ENCODE measurements around the gene KCNC1.
A peak's percentile ranks its signal among the peaks of the same experiment; 100 is the strongest.

KCNC1 gene

DNA sequence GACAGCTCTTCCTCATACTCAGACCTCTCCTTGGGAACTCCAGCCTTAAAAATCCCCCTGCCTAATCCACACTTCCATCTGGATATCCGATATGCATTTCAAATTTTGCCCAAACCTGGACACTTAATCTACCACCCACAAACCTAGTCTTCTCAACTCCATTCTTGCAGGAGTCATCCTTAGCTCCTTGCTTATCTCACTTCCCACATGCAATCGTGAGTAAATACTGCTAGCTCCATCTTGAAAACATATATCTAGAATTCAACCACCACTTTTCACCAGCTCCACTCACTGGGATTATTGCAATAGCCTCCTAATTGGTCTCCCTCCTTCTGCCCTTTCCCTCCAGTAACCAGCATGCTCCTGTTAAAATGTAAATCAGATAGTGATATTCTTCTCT is 17.8 kb upstream of the KCNC1 start:
- DNase-seq, result no peak

DNA sequence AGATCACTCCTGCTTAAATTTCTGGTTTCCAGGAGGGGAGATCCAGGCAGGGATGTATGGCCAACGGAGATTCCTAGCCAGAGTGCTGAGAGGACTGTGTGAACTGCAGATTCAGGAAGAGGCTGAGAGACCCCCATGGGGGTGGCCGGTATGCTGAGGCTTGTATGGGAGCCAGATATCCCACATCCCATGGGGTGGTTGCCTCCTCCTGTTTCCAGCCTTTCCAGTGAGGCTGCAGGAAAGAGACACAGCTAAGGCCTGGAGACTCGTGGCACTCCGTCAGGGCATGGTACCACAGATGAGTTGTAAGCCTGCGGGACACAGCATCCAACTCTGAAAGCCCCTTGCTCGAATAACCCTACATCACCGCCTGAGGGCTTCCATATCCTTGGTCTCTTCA is 16.6 kb upstream of the KCNC1 start:
- DNase-seq, result no peak

DNA sequence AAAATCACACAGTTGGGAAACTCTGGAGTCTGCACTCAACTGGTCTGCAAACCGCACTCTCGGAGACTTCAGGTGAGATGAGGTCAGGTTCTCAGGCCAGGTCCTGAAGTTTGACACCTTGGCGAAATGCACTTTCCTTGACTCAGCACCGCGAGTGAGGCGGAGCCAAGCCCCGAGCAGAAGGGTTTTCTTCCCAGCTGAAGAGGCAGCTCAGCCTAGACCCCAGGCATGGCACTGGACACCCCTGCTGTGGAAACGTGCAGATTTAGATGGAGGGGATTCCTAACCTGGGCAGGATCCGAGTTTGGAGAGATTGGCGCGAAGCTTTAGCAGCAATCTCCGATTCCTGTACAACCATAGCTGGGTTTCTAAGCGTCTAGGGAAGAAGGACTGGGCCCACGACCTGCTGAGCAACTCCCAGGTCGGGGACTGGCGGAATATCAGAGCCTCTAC is 16.0 kb upstream of the KCNC1 start:
- no peak for DNase-seq

DNA sequence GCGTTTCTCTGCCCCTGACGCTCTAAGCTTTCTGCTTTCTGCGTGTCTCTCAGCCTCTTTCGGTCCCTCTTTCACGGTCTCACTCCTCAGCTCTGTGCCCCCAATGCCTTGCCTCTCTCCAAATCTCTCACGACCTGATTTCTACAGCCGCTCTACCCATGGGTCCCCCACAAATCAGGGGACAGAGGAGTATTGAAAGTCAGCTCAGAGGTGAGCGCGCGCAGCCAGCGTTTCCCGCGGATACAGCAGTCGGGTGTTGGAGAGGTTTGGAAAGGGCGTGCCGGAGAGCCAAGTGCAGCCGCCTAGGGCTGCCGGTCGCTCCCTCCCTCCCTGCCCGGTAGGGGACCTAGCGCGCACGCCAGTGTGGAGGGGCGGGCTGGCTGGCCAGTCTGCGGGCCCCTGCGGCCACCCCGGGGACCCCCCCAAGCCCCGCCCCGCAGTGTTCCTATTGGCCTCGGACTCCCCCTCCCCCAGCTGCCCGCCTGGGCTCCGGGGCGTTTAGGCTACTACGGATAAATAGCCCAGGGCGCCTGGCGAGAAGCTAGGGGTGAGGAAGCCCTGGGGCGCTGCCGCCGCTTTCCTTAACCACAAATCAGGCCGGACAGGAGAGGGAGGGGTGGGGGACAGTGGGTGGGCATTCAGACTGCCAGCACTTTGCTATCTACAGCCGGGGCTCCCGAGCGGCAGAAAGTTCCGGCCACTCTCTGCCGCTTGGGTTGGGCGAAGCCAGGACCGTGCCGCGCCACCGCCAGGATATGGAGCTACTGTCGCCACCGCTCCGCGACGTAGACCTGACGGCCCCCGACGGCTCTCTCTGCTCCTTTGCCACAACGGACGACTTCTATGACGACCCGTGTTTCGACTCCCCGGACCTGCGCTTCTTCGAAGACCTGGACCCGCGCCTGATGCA is 15.3 kb upstream of the KCNC1 start, which contains the start of gene MYOD1:
Gene MYOD1 (plus strand): TSS at position 544 of the 910 bp plus-strand sequence. CDS start 212 bp downstream, at position 756.
- DNase-seq, result no peak

DNA sequence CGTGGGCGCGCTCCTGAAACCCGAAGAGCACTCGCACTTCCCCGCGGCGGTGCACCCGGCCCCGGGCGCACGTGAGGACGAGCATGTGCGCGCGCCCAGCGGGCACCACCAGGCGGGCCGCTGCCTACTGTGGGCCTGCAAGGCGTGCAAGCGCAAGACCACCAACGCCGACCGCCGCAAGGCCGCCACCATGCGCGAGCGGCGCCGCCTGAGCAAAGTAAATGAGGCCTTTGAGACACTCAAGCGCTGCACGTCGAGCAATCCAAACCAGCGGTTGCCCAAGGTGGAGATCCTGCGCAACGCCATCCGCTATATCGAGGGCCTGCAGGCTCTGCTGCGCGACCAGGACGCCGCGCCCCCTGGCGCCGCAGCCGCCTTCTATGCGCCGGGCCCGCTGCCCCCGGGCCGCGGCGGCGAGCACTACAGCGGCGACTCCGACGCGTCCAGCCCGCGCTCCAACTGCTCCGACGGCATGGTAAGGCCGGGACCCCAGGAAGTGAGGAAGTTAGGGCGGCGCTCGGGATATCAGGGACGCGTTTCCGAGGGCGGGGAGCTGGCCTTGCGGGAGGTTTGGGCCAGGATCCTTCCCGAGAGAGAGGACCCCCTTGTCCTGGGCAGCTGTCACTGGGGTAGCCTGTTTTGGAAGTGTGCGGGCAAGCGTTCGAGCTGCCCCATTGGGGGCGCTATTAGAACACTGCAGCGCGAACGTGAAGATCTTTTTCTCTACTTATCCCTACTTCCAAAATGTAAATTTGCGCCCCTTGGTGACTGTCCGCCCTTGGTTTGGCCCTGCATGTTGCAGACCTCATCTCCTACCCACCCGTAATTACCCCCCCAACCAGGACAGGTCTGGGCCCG is 14.4 kb upstream of the KCNC1 start:
- no peak for DNase-seq

DNA sequence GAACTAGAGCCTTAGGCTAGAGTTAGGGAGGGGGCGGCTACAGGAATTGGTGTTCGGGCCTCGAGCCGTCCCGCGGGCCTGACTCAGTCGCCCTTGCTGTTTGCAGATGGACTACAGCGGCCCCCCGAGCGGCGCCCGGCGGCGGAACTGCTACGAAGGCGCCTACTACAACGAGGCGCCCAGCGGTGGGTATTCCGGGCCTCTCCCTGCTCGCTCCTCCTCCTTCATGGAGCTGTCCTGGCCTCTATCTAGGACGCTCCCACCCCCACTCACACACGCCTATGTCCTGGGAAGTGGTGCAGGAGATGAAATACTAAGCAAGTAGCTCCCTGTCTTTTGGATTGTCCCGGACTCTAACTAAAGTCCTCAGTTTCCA is 13.8 kb upstream of the KCNC1 start:
- no peak for DNase-seq

DNA sequence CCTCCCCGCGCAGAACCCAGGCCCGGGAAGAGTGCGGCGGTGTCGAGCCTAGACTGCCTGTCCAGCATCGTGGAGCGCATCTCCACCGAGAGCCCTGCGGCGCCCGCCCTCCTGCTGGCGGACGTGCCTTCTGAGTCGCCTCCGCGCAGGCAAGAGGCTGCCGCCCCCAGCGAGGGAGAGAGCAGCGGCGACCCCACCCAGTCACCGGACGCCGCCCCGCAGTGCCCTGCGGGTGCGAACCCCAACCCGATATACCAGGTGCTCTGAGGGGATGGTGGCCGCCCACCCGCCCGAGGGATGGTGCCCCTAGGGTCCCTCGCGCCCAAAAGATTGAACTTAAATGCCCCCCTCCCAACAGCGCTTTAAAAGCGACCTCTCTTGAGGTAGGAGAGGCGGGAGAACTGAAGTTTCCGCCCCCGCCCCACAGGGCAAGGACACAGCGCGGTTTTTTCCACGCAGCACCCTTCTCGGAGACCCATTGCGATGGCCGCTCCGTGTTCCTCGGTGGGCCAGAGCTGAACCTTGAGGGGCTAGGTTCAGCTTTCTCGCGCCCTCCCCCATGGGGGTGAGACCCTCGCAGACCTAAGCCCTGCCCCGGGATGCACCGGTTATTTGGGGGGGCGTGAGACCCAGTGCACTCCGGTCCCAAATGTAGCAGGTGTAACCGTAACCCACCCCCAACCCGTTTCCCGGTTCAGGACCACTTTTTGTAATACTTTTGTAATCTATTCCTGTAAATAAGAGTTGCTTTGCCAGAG is 13.2 kb upstream of the KCNC1 start:
- no peak for DNase-seq

DNA sequence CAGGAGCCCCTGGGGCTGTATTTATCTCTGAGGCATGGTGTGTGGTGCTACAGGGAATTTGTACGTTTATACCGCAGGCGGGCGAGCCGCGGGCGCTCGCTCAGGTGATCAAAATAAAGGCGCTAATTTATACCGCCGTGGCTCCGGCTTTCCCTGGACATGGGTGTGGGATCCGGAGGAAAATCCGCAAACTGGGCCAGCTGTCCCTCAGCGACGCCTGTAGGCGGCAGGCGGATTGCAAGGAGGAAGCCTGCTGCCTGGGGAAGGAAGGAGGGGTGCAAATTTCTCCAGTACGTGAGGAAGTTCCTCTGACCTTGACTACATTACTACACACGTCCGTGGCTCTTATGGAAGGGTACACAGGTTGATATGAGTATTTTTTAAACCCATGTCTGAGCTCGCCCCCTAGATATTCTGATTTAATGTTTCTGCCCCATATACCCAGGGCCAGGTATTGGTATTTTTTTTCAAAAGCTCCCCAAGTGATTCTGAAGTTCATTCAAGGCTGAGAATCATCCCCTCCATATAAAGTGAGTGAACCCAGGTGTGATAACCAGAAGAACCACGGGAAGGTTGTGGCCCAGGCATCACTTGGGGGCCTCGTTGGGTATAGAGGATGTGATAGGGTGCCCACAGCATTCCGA is 12.5 kb upstream of the KCNC1 start:
- DNase-seq, result peak; percentile 8

DNA sequence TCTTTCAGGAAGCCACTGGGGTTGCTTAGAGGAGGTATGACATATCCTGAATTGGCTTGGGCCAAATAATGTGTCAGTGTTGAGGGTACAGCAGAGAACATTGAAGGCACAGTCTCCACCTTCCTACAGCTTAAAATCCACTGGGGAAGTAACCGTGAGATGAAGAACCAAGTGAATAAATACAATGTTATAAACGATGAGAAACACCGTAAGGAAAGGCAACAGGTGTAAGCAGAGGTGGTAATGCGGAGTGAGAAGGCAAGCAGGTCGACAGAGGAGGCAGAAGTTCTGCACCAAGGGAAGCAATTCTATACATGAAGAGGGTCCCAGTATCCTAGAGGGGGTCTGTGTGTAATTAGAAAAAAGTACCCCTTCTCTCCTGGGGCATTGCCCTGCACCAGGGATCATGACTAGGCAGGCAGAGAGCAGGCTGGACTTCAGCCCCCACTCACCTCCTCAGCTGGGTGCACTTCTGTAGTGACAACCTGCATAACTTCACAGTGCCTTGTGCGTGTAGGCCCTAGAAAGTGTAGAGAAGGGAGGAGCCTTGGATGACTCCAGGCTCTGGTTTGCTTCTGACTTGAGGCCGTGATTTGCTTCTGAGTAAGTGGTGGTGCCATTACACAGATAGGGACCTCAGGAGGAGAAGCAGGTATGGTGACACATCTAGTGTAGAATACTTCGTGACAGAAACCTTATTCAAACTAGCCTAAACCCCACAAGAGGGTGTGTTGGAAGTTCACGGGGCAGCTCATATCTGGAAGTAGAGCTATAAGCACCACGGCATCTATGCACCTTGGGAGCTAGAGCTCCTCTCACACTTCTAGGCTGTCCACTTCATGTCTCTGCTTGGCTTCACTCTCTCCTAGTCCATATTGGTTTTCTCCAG is 10.3 kb upstream of the KCNC1 start:
- no peak for DNase-seq

DNA sequence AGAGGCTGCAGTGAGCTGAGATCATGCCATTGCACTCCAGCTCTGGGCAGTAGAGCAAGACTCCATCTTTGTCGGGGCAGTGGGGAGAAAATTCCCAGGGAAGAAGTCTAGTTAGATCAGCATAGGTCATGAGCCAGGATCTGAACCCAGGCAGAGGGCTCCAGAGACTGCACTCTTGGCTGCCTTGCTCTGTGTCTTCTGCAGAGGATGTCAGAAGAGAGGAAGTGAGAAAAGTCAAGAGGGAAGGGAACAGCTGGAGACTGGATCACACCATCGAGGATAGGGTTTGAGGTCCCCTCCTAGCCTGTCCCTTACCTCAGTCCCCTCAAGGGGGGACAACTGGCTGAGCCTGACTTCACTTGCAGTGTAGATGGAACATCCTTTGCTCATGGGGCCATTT is 9.4 kb upstream of the KCNC1 start:
- no peak for DNase-seq

DNA sequence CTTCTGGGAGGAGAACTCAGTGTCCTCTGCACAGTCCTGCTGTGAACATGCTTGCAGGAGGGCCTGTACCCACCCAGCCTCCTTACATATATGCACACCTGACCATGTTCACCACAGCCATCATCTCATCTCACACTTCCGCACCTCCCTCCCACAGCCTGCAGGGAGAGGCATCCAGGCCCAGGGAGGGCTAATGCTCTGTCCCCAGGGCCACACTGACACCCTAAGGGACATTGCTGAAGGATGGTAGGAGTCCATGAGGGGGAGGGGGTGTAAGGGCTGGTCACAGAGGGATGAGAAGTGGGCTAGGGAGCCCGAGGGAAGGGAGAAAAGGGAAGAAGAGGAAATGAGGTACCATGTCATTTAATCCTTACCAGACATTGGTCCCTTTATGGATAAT is 4.4 kb upstream of the KCNC1 start:
- no peak for DNase-seq

DNA sequence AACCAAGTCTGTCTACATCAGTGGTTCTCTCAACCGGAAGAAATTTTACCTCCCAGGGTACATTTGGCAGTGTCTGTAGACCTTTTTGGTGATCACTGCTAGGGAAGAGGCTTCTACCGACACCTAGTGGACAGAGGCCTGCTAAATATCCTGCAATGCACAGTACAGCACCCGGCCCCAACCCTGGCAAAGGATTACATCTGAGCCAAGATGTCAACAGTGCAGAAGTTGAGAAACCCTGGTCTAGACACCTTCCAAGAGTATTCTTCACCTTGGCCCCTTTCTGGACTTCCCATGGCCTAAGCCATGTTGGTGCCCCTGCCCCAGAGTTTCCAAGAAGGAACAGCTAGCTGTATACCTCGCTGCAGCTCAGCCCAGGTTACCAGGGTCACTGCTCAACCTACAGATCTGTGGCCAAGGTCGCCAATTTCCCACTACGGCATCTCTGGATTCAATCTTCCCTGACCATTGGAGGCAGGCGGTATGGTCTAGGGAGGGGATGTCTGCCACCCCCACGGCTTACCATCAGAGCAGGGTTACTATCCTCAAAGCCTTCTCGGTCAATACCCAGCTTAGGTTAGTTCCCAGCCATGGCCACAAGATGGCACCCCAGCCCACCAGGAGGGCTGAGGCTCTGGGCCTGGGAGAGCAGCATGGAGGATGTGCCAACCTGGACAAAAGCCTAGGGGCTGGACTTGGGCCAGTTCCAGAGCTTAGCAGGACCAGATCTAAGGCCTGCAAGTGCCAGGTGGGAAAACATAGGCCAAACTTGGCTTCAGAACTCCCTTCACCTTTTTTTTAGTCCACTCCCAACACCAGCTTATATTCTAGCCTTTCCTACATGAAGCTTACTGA is 3.7 kb upstream of the KCNC1 start:
- DNase-seq, result peak; percentile 90

DNA sequence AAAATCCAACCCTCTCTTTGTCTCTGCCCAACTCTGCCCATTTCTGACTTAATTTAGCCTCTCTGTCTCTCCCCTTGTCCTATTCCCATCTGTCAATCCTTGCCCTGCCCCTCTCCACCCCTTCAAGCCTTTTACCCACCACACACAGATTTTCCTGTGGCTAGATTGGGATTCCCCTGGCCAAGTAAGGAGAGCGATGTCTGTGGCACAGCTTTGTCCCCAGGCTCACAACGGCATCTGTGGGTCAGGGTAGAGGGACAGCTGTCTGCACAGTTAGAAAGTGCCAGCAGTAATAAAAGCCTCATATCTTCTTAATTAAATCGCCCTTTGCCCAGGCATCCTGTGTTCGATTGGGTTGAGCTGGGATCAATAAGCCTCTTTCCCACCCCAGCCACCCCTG is 1.3 kb upstream of the KCNC1 start:
- DNase-seq, result no peak

DNA sequence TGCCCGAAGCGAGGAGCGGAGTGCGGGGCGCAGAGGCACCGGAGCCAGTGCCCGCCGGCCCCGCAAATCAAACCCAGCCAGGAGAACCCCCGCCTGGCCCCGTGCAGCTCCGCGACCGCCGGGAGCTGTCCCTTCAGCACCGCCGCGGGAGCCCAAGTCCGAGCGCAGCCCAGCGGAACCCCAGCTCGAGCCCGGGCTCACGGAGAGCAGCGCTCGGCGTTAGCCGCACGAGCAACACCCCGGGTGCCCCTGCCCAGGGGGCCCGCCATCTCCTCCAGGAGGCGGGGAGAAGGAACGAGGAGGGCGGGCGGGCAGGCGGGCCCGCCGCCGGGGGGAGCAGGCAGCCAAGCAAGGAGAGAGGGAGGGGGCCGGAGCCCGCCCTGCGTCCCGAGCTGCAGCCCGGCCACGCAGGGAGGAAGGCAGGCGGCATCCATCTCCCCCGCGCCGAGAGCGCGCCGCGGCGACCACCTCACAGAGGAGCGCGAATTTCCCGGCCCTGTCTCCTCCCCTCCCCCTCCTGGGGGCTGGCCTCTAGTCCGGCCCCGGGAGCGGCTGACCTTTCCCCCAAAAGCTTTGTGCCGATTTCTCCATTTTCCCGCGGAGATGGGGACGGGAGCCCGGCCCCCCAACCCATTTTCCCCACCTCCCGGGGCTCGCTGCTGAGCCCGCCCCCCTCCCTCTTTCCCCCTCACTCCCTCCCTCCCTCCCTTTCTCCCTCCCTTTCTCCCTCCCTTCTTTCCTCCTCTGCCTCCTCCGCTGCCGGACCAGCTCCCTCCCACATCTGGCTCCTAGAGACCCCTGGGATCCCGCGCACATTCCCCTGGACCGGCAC is 621 bp downstream of the KCNC1 start:
- no peak for DNase-seq

DNA sequence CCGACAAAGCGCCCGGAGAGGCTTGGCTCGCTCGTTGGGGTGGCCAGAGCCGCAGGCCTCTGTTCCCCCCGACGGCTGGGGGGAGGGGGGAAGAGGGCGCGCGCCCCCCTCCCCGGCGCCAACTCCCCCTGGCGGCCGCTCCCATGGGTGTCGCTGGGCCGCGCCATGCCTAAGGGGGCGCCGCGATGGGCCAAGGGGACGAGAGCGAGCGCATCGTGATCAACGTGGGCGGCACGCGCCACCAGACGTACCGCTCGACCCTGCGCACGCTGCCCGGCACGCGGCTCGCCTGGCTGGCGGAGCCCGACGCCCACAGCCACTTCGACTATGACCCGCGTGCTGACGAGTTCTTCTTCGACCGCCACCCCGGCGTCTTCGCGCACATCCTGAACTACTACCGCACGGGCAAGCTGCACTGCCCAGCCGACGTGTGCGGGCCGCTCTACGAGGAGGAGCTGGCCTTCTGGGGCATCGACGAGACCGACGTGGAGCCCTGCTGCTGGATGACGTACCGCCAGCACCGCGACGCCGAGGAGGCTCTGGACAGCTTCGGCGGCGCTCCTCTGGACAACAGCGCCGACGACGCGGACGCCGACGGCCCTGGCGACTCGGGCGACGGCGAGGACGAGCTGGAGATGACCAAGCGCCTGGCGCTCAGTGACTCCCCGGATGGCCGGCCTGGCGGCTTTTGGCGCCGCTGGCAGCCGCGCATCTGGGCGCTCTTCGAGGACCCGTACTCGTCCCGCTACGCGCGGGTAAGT is 1.4 kb downstream of the KCNC1 start:
- DNase-seq, result no peak

DNA sequence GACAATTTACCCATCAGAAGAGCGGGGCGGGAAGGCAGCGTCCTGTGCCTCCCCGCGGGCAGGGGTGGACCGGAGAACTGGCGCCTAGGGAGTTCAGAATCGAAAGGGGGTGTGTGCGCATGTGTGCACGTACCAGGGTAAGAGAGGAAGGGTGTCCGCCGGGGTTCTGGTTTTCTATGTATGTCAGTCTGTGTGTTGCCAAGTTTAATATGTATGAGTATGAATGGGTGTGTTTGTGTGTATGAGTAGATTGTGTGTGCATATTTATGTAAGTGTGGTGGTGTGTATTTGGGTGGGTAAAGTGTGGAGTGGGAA is 2.0 kb downstream of the KCNC1 start:
- DNase-seq, result no peak

DNA sequence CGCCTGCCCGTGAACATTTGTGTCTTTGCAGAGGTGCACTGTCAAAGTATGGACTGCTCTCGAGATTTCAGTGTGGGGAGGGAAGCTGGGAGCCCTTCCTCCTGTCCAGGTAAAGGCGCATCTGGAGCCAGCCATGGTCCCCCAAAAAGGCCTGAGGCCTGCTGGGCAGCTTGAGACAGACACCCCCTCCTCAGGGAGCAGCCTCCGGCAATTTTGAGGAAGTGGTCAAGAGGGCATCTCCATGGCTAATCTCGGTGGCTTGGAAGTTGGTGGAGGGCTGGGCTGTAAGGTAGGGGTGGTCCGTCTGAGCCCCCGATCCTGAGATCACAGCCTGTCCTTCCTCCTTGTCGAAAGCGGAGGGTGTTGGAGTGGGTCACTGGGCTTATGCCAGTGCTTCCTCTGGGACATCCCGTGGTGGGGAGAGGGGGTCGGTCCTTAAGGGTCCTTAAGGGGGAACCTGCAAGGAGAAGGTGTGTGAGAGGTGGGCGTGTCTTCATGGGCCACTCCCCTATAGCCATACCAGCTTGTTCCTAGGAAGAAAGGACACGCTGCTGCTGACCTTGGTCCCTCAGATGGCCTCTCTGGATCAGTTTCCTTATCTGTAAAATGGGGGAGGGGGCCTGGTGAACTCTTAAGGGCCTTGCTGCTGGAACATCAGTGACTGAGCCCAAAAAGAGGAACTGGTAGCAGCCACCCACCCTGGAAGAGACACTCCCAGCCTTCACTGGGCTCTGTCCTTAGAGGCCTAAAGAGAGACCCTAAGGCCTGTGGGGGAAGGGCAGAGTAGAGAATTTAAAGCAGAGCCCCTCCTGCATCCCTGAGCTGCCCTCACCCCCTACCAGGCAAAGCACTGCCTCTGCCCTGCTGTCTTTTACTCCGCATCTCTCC is 2.6 kb downstream of the KCNC1 start:
- no peak for DNase-seq

Measured in DMS153 (cell line).